Activated T-cell treated with anti-CD3 and anti-CD28 coated beads, Interleukin-2, amount 50 U/mL, for 4 hours (primary cell): ENCODE measurements around the gene IL16. TPM values are rescaled to one million over a fixed set of nuclear protein-coding genes. Genes with fewer than 3 reads are reported as not detected.
"Not testable (repeated sequence)": the region's sequence is repeated elsewhere in the genome, so short reads cannot be mapped to it uniquely, and the experiment has no call there.

Experiments used
- ATAC-seq, 2 donors: fragments of 200-7000 bp; cut with Tn5 transposase; one replicate each; pipeline ENCODE4 v1.10.0; 2021
- DNase-seq: peaks from one replicate; pipeline ENCODE4 v3.0.0-alpha.2; 2020
- H3K27me3 Mint-ChIP-seq: one replicate; pipeline ENCODE4 v1.8.0; 2021; ENCODE audit warnings: low read depth, mixed read lengths
- H3K36me3 Mint-ChIP-seq: one replicate; pipeline ENCODE4 v1.8.0; 2022; ENCODE audit warnings: mixed read lengths; ENCODE audit not compliant: insufficient read depth
- H3K4me1 Mint-ChIP-seq: one replicate; pipeline ENCODE4 v1.8.0; 2021; ENCODE audit warnings: low read depth, mixed read lengths
- H3K4me3 Mint-ChIP-seq: one replicate; pipeline ENCODE4 v1.8.0; 2021; ENCODE audit warnings: mild to moderate bottlenecking, moderate library complexity, mixed read lengths
- H3K9me3 Mint-ChIP-seq: one replicate; pipeline ENCODE4 v1.8.0; 2021; ENCODE audit warnings: mixed read lengths
- total RNA-seq, 3 donors: library from RNA; stranded (reverse); gene quantifications; one replicate each; pipeline ENCODE4 v1.2.1, GENCODE V29; 2021

The IL16 gene
- total RNA-seq, 3 donors from 2014 or later: 43.5 to 57.6 (median 45.0) TPM

- Mint-ChIP-seq H3K36me3 (no peaks in the 10 kb centered on the region), H3K4me1 (no peaks in the 10 kb centered on the region), H3K9me3 (no peaks in the 10 kb centered on the region), H3K4me3 (no peak overlapping the region), H3K27me3 (peaks cover 43% of the 10 kb centered on the region)
- no peak for ATAC-seq
- no peak for DNase-seq
Observed at GRCh38 chr15:81183439-81183775, 13.3 kb upstream of the IL16 start.

GRCh38 chr15:81184188-81184587 is 12.5 kb upstream of the IL16 start:
- Mint-ChIP-seq H3K9me3 (no peaks in the 10 kb centered on the region), H3K4me3 (no peak overlapping the region), H3K4me1 (no peaks in the 10 kb centered on the region), H3K27me3 (peaks cover 47% of the 10 kb centered on the region), H3K36me3 (no peaks in the 10 kb centered on the region)
- ATAC-seq: no peak
- DNase-seq: no peak

GRCh38 chr15:81185631-81186295 is 10.9 kb upstream of the IL16 start:
- DNase-seq (no peak), ATAC-seq (no peak)
- Mint-ChIP-seq H3K27me3 (peaks cover 49% of the 10 kb centered on the region), H3K4me3 (no peak overlapping the region), H3K9me3 (no peaks in the 10 kb centered on the region), H3K36me3 (no peaks in the 10 kb centered on the region), H3K4me1 (no peaks in the 10 kb centered on the region)

- Mint-ChIP-seq H3K27me3 (peaks cover 26% of the 10 kb centered on the region), H3K4me1 (no peaks in the 10 kb centered on the region), H3K4me3 (no peak overlapping the region), H3K36me3 (no peaks in the 10 kb centered on the region), H3K9me3 (no peaks in the 10 kb centered on the region)
- ATAC-seq: no peak
- no peak for DNase-seq
Observed at GRCh38 chr15:81188354-81188753, 8.3 kb upstream of the IL16 start.

- H3K36me3 Mint-ChIP-seq: no peaks in the 10 kb centered on the region
- DNase-seq: no peak
- no peaks in the 10 kb centered on the region for H3K9me3 Mint-ChIP-seq
- no peaks in the 10 kb centered on the region for H3K4me1 Mint-ChIP-seq
- no peak overlapping the region for H3K4me3 Mint-ChIP-seq
- peaks cover 19% of the 10 kb centered on the region for H3K27me3 Mint-ChIP-seq
- ATAC-seq: no peak
Observed at GRCh38 chr15:81189583-81190283, 6.9 kb upstream of the IL16 start.

GRCh38 chr15:81190922-81191507 is 5.7 kb upstream of the IL16 start:
- DNase-seq: no peak
- no peak for ATAC-seq
- H3K4me1 Mint-ChIP-seq: no peaks in the 10 kb centered on the region
- H3K36me3 Mint-ChIP-seq: no peaks in the 10 kb centered on the region
- H3K4me3 Mint-ChIP-seq: no peak overlapping the region
- no peaks in the 10 kb centered on the region for H3K9me3 Mint-ChIP-seq
- H3K27me3 Mint-ChIP-seq: peaks cover 11% of the 10 kb centered on the region

GRCh38 chr15:81191701-81192100 is 5.0 kb upstream of the IL16 start:
- Mint-ChIP-seq H3K4me1 (no peaks in the 10 kb centered on the region), H3K36me3 (no peaks in the 10 kb centered on the region), H3K27me3 (peaks cover 11% of the 10 kb centered on the region), H3K9me3 (no peaks in the 10 kb centered on the region), H3K4me3 (no peak overlapping the region)
- no peak for DNase-seq
- no peak for ATAC-seq

- ATAC-seq (no peak), DNase-seq (no peak)
- no peaks in the 10 kb centered on the region for H3K4me1 Mint-ChIP-seq
- no peaks in the 10 kb centered on the region for H3K36me3 Mint-ChIP-seq
- H3K27me3 Mint-ChIP-seq: peaks cover 11% of the 10 kb centered on the region
- H3K9me3 Mint-ChIP-seq: no peaks in the 10 kb centered on the region
- H3K4me3 Mint-ChIP-seq: no peak overlapping the region
Observed at GRCh38 chr15:81194723-81195122, 2.0 kb upstream of the IL16 start.

GRCh38 chr15:81195339-81195864 is 1.3 kb upstream of the IL16 start:
- Mint-ChIP-seq H3K36me3 (no peaks in the 10 kb centered on the region), H3K4me1 (no peaks in the 10 kb centered on the region), H3K27me3 (peaks cover 11% of the 10 kb centered on the region), H3K4me3 (no peak overlapping the region), H3K9me3 (no peaks in the 10 kb centered on the region)
- no peak for DNase-seq
- ATAC-seq: no peak

GRCh38 chr15:81197255-81197630 is 564 bp downstream of the IL16 start:
- H3K4me1 Mint-ChIP-seq: no peaks in the 10 kb centered on the region
- ATAC-seq: no peak
- H3K4me3 Mint-ChIP-seq: no peak overlapping the region
- no peaks in the 10 kb centered on the region for H3K9me3 Mint-ChIP-seq
- no peaks in the 10 kb centered on the region for H3K36me3 Mint-ChIP-seq
- DNase-seq: no peak
- peaks cover 11% of the 10 kb centered on the region for H3K27me3 Mint-ChIP-seq

- no peaks in the 10 kb centered on the region for H3K36me3 Mint-ChIP-seq
- H3K4me3 Mint-ChIP-seq: no peak overlapping the region
- peaks cover 9% of the 10 kb centered on the region for H3K27me3 Mint-ChIP-seq
- no peaks in the 10 kb centered on the region for H3K9me3 Mint-ChIP-seq
- H3K4me1 Mint-ChIP-seq: no peaks in the 10 kb centered on the region
- ATAC-seq: no peak
- no peak for DNase-seq
Observed at GRCh38 chr15:81197688-81198281, 1.1 kb downstream of the IL16 start.

GRCh38 chr15:81199031-81199779 is 2.5 kb downstream of the IL16 start:
- H3K4me1 Mint-ChIP-seq: no peaks in the 10 kb centered on the region
- no peaks in the 10 kb centered on the region for H3K9me3 Mint-ChIP-seq
- peaks cover 9% of the 10 kb centered on the region for H3K27me3 Mint-ChIP-seq
- DNase-seq: no peak
- no peak for ATAC-seq
- no peaks in the 10 kb centered on the region for H3K36me3 Mint-ChIP-seq
- no peak overlapping the region for H3K4me3 Mint-ChIP-seq

- Mint-ChIP-seq H3K36me3 (no peaks in the 10 kb centered on the region), H3K9me3 (peaks cover 8% of the 10 kb centered on the region), H3K4me3 (no peak overlapping the region), H3K27me3 (no peaks in the 10 kb centered on the region), H3K4me1 (no peaks in the 10 kb centered on the region)
- ATAC-seq (no peak), DNase-seq (no peak)
Observed at GRCh38 chr15:81206018-81206417, 9.3 kb downstream of the IL16 start.

- not testable (repeated sequence) for H3K4me3 Mint-ChIP-seq, H3K9me3 Mint-ChIP-seq, H3K4me1 Mint-ChIP-seq, H3K36me3 Mint-ChIP-seq, ATAC-seq, H3K27me3 Mint-ChIP-seq, DNase-seq
Observed at GRCh38 chr15:81207987-81208386, 11.3 kb downstream of the IL16 start.
